Measurements from ENCODE around the gene MAN2A1. TPM values are rescaled to one million over a fixed set of nuclear protein-coding genes. Genes with fewer than 3 reads are reported as not detected.

MAN2A1 gene
- total RNA-seq, 1 experiment from 2014 or later: 86.6 TPM

DNA sequence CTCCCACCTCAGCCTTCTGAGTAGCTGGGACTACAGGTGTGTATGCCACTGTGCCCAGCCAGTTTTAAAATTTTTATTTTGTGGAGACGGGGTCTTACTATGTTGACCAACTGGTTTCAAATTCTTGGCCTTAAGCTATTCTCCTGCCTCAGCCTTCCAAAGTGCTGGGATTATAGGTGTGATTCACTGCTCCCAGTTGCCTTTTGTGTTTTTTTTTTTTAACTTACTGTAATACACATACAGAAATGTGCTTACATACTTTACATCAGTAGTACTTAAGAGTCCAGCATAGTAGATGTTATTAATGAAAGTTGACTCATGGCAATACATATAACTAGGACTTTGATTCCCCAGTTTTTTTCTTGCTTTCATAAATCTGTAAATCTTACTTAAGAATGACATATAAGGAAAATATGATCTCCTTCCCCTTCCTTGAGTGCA is 4.7 kb downstream of the MAN2A1 start (continued):
- TF ChIP-seq, protein P1, sequence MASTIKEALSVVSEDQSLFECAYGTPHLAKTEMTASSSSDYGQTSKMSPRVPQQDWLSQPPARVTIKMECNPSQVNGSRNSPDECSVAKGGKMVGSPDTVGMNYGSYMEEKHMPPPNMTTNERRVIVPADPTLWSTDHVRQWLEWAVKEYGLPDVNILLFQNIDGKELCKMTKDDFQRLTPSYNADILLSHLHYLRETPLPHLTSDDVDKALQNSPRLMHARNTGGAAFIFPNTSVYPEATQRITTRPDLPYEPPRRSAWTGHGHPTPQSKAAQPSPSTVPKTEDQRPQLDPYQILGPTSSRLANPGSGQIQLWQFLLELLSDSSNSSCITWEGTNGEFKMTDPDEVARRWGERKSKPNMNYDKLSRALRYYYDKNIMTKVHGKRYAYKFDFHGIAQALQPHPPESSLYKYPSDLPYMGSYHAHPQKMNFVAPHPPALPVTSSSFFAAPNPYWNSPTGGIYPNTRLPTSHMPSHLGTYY (CRISPR knock-in tag; IDR thresholded peaks at IDR 0.05): no peak

DNA sequence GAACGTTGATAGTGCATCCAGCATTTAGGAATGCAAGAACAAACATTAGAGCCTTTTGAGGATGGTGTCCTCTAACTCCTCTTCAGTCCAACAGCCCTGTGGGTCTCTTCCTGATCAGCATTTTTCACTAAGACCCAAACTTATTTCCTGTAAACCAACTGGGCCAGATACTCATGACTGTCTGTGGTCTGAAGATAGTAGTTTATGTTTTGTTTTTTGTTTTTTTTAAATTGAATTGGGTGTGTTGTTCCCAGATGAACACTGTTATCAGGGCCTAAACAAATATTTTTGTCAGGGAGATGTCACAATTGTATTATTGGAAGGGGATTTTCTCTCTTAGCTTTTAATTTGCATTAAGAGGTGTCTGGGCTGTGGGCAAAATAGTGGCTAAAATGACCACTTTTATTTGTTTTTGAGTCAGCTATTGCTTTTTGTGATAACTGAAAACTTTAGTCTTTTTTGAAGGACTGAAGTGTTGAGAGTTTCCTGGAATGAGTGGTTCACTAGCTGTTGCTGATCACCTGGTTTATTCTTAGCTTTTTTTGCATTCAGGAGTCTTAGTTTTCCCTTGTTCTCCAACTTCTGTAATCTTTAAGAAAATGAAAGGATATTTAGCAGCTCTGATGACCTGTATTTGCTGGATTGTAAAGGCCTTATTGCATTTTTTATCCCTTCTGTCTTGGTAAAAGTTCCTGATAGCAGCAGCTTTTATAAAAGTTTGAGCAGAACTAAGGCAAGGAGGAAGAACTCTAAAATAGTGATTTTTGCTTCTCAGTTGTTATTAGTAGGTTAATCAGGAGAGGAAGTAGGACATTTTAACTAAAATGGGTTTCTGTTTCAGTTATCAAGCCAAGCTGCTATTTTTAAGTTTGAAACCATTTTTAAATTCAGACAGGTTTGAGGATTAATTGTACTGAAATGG is 5.5 kb downstream of the MAN2A1 start:
- Mint-ChIP-seq H3K36me3 (peaks cover 9% of the 10 kb centered on the region), H3K27ac (peak overlapping the region; percentile 75), H3K4me3 (peak overlapping the region; percentile 16; the same call in 1 of the 2 replicates), H3K27me3 (ENCODE audit: low read depth) (no peaks in the 10 kb centered on the region), H3K9me3 (no peaks in the 10 kb centered on the region), H3K4me1 (peaks cover 91% of the 10 kb centered on the region)
- DNase-seq (ENCODE audit: low spot score) (no peak), ATAC-seq (no peak)
- ChIA-PET CTCF (interaction anchor here (1.4 kb wide), 1 partner anchor 10 kb away, joined by 4 read pairs; no protein-coding TSS in a partner anchor), POLR2A (interaction anchor here (0.7 kb wide), 1 partner anchor 1010 kb away, joined by 5 read pairs; no protein-coding TSS in a partner anchor)
- TF ChIP-seq JAZF1 (CRISPR knock-in tag; IDR thresholded peaks at IDR 0.05) (no peak), SOX15 (CRISPR knock-in tag; IDR thresholded peaks at IDR 0.05) (no peak), ZNF121 (CRISPR knock-in tag; IDR thresholded peaks at IDR 0.05) (no peak), NR2C2 (CRISPR knock-in tag; IDR thresholded peaks at IDR 0.05) (no peak), GRHL2 (CRISPR knock-in tag; IDR thresholded peaks at IDR 0.05; ENCODE audit: insufficient replicate concordance, severe bottlenecking) (no peak), ZNF396 (CRISPR knock-in tag; IDR thresholded peaks at IDR 0.05; ENCODE audit: borderline replicate concordance) (no peak), MYBL2 (CRISPR knock-in tag; IDR thresholded peaks at IDR 0.05) (no peak), CBFB (CRISPR knock-in tag; IDR thresholded peaks at IDR 0.05; ENCODE audit: low read depth) (no peak)
- TF ChIP-seq, protein P2, sequence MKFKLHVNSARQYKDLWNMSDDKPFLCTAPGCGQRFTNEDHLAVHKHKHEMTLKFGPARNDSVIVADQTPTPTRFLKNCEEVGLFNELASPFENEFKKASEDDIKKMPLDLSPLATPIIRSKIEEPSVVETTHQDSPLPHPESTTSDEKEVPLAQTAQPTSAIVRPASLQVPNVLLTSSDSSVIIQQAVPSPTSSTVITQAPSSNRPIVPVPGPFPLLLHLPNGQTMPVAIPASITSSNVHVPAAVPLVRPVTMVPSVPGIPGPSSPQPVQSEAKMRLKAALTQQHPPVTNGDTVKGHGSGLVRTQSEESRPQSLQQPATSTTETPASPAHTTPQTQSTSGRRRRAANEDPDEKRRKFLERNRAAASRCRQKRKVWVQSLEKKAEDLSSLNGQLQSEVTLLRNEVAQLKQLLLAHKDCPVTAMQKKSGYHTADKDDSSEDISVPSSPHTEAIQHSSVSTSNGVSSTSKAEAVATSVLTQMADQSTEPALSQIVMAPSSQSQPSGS (CRISPR knock-in tag; IDR thresholded peaks at IDR 0.05; ENCODE audit: borderline replicate concordance, low read depth): no peak
- TF ChIP-seq, protein P3, sequence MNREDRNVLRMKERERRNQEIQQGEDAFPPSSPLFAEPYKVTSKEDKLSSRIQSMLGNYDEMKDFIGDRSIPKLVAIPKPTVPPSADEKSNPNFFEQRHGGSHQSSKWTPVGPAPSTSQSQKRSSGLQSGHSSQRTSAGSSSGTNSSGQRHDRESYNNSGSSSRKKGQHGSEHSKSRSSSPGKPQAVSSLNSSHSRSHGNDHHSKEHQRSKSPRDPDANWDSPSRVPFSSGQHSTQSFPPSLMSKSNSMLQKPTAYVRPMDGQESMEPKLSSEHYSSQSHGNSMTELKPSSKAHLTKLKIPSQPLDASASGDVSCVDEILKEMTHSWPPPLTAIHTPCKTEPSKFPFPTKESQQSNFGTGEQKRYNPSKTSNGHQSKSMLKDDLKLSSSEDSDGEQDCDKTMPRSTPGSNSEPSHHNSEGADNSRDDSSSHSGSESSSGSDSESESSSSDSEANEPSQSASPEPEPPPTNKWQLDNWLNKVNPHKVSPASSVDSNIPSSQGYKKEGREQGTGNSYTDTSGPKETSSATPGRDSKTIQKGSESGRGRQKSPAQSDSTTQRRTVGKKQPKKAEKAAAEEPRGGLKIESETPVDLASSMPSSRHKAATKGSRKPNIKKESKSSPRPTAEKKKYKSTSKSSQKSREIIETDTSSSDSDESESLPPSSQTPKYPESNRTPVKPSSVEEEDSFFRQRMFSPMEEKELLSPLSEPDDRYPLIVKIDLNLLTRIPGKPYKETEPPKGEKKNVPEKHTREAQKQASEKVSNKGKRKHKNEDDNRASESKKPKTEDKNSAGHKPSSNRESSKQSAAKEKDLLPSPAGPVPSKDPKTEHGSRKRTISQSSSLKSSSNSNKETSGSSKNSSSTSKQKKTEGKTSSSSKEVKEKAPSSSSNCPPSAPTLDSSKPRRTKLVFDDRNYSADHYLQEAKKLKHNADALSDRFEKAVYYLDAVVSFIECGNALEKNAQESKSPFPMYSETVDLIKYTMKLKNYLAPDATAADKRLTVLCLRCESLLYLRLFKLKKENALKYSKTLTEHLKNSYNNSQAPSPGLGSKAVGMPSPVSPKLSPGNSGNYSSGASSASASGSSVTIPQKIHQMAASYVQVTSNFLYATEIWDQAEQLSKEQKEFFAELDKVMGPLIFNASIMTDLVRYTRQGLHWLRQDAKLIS (CRISPR knock-in tag; IDR thresholded peaks at IDR 0.05; ENCODE audit: borderline replicate concordance): no peak
- TF ChIP-seq, protein P4, sequence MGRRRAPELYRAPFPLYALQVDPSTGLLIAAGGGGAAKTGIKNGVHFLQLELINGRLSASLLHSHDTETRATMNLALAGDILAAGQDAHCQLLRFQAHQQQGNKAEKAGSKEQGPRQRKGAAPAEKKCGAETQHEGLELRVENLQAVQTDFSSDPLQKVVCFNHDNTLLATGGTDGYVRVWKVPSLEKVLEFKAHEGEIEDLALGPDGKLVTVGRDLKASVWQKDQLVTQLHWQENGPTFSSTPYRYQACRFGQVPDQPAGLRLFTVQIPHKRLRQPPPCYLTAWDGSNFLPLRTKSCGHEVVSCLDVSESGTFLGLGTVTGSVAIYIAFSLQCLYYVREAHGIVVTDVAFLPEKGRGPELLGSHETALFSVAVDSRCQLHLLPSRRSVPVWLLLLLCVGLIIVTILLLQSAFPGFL (CRISPR knock-in tag; IDR thresholded peaks at IDR 0.05; ENCODE audit: borderline replicate concordance): no peak
- TF ChIP-seq, protein P5, sequence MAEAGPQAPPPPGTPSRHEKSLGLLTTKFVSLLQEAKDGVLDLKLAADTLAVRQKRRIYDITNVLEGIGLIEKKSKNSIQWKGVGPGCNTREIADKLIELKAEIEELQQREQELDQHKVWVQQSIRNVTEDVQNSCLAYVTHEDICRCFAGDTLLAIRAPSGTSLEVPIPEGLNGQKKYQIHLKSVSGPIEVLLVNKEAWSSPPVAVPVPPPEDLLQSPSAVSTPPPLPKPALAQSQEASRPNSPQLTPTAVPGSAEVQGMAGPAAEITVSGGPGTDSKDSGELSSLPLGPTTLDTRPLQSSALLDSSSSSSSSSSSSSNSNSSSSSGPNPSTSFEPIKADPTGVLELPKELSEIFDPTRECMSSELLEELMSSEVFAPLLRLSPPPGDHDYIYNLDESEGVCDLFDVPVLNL (CRISPR knock-in tag; IDR thresholded peaks at IDR 0.05; ENCODE audit: borderline replicate concordance, low read depth): no peak
- TF ChIP-seq, protein P6, sequence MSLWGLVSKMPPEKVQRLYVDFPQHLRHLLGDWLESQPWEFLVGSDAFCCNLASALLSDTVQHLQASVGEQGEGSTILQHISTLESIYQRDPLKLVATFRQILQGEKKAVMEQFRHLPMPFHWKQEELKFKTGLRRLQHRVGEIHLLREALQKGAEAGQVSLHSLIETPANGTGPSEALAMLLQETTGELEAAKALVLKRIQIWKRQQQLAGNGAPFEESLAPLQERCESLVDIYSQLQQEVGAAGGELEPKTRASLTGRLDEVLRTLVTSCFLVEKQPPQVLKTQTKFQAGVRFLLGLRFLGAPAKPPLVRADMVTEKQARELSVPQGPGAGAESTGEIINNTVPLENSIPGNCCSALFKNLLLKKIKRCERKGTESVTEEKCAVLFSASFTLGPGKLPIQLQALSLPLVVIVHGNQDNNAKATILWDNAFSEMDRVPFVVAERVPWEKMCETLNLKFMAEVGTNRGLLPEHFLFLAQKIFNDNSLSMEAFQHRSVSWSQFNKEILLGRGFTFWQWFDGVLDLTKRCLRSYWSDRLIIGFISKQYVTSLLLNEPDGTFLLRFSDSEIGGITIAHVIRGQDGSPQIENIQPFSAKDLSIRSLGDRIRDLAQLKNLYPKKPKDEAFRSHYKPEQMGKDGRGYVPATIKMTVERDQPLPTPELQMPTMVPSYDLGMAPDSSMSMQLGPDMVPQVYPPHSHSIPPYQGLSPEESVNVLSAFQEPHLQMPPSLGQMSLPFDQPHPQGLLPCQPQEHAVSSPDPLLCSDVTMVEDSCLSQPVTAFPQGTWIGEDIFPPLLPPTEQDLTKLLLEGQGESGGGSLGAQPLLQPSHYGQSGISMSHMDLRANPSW (CRISPR knock-in tag; conservative IDR thresholded peaks at IDR 0.05; ENCODE audit: low read depth): no peak
- TF ChIP-seq, protein P7, sequence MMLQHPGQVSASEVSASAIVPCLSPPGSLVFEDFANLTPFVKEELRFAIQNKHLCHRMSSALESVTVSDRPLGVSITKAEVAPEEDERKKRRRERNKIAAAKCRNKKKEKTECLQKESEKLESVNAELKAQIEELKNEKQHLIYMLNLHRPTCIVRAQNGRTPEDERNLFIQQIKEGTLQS (CRISPR knock-in tag; conservative IDR thresholded peaks at IDR 0.05): no peak
- TF ChIP-seq, protein P8, sequence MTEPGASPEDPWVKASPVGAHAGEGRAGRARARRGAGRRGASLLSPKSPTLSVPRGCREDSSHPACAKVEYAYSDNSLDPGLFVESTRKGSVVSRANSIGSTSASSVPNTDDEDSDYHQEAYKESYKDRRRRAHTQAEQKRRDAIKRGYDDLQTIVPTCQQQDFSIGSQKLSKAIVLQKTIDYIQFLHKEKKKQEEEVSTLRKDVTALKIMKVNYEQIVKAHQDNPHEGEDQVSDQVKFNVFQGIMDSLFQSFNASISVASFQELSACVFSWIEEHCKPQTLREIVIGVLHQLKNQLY (CRISPR knock-in tag; IDR thresholded peaks at IDR 0.05): no peak

Data from WTC11 (cell line).